Sigmoid colon (tissue), 4 donors: Measurements from ENCODE around the gene PHLDB2.

Experiments
- CTCF ChIP-seq, 4 experiments: fragments of 450-650 bp in 3 of 4; fragments of 200-600 bp in 1 of 4; IDR thresholded peaks; one replicate each; pipeline ENCODE4 v1.5.1; 2016 to 2019; ENCODE audit warnings: antibody characterized with exemption in 4 of 4, mild to moderate bottlenecking in 3 of 4, moderate library complexity in 2 of 4
- EP300 ChIP-seq, 4 donors: sonication (generic); formaldehyde crosslinking; IDR thresholded peaks; one replicate each; pipeline ENCODE4 v1.6.1; 2017; ENCODE audit warnings: antibody characterized with exemption in 4 of 4
- POLR2A ChIP-seq, 2 donors: fragments of 450-650 bp; IDR thresholded peaks; one replicate each; pipeline ENCODE4 v1.6.1; 2016; ENCODE audit warnings: antibody characterized with exemption in 2 of 2, mild to moderate bottlenecking in 2 of 2, moderate library complexity in 2 of 2

GRCh38 chr3:111917300-111917699 lies 58.2 kb downstream of the PHLDB2 start:
- TF ChIP-seq CTCF (IDR thresholded peaks at IDR 0.05) (no peak), POLR2A (IDR thresholded peaks at IDR 0.05) (no peak), EP300 (IDR thresholded peaks at IDR 0.05) (no peak)
